WERI-Rb-1 (cell line): ENCODE results near the gene CROCC.

Experiments
- DNase-seq: peaks from one replicate; pipeline ENCODE4 v3.0.0-alpha.2; 2020
- H3K27ac ChIP-seq: fragments of 250-450 bp; sonication (Bioruptor Pico); 2 replicates; pipeline ENCODE4 v1.5.1; 2020; ENCODE audit warnings: mild to moderate bottlenecking, moderate library complexity
- H3K27me3 ChIP-seq: fragments of 250-450 bp; sonication (Bioruptor Pico); 2 replicates; pipeline ENCODE4 v1.5.1; 2021; ENCODE audit warnings: mild to moderate bottlenecking, low read depth, moderate library complexity; ENCODE audit not compliant: insufficient read depth, severe bottlenecking
- H3K36me3 ChIP-seq: fragments of 250-450 bp; sonication (Bioruptor Pico); 2 replicates; pipeline ENCODE4 v1.5.1; 2020; ENCODE audit warnings: mild to moderate bottlenecking, moderate library complexity
- H3K4me3 ChIP-seq: 2 replicates; pipeline ENCODE4 v1.5.1; 2011; ENCODE audit warnings: low read depth, mild to moderate bottlenecking, control low read depth, low read length
- H3K9me3 ChIP-seq: fragments of 250-450 bp; sonication (Bioruptor Pico); 2 replicates; pipeline ENCODE4 v1.5.1; 2021; ENCODE audit warnings: mild to moderate bottlenecking, moderate library complexity; ENCODE audit not compliant: severe bottlenecking
- CTCF ChIP-seq: IDR thresholded peaks from 2 replicates; pipeline ENCODE4 v1.5.1; 2011; ENCODE audit warnings: low read depth, mild to moderate bottlenecking, control low read depth, inconsistent platforms, low read length

CROCC gene

GRCh38 chr1:16982902-16983301 lies 61.2 kb downstream of the CROCC start:
- TF ChIP-seq CTCF: no peak
- Histone ChIP-seq H3K36me3 (peaks cover 12% of the 10 kb centered on the region), H3K9me3 (no peaks in the 10 kb centered on the region), H3K27me3 (no peaks in the 10 kb centered on the region), H3K4me3 (no peak overlapping the region), H3K27ac (no peak overlapping the region)
- no peak for DNase-seq

GRCh38 chr1:16983649-16984048 lies 61.9 kb downstream of the CROCC start:
- no peak overlapping the region for H3K27ac ChIP-seq
- H3K27me3 ChIP-seq: no peaks in the 10 kb centered on the region
- no peak for TF ChIP-seq CTCF
- peaks cover 14% of the 10 kb centered on the region for H3K36me3 ChIP-seq
- no peak for DNase-seq
- H3K9me3 ChIP-seq: no peaks in the 10 kb centered on the region
- no peak overlapping the region for H3K4me3 ChIP-seq

GRCh38 chr1:16984717-16985116 lies 63.0 kb downstream of the CROCC start:
- Histone ChIP-seq H3K27me3 (no peaks in the 10 kb centered on the region), H3K4me3 (no peak overlapping the region), H3K27ac (no peak overlapping the region), H3K36me3 (peaks cover 18% of the 10 kb centered on the region), H3K9me3 (no peaks in the 10 kb centered on the region)
- no peak for DNase-seq
- TF ChIP-seq CTCF: no peak

- DNase-seq: no peak
- no peak overlapping the region for H3K27ac ChIP-seq
- H3K36me3 ChIP-seq: peaks cover 18% of the 10 kb centered on the region
- TF ChIP-seq CTCF: no peak
- no peaks in the 10 kb centered on the region for H3K9me3 ChIP-seq
- H3K27me3 ChIP-seq: no peaks in the 10 kb centered on the region
- no peak overlapping the region for H3K4me3 ChIP-seq
Observed at GRCh38 chr1:16986113-16986512, 64.4 kb downstream of the CROCC start.

- H3K9me3 ChIP-seq: no peaks in the 10 kb centered on the region
- H3K4me3 ChIP-seq: no peak overlapping the region
- no peak overlapping the region for H3K27ac ChIP-seq
- H3K27me3 ChIP-seq: no peaks in the 10 kb centered on the region
- peaks cover 18% of the 10 kb centered on the region for H3K36me3 ChIP-seq
- no peak for TF ChIP-seq CTCF
- DNase-seq: no peak
Observed at GRCh38 chr1:16986560-16986959, 64.8 kb downstream of the CROCC start.

GRCh38 chr1:16986962-16987361 lies 65.2 kb downstream of the CROCC start:
- DNase-seq: peak; percentile 44
- Histone ChIP-seq H3K4me3 (no peak overlapping the region), H3K36me3 (peaks cover 18% of the 10 kb centered on the region), H3K27me3 (no peaks in the 10 kb centered on the region), H3K27ac (no peak overlapping the region), H3K9me3 (no peaks in the 10 kb centered on the region)
- peak; percentile 95 for TF ChIP-seq CTCF
